ENCODE measurements around the gene UHRF1.

- TF ChIP-seq EZH2 (IDR thresholded peaks at IDR 0.05; ENCODE audit: insufficient read depth, poor library complexity, severe bottlenecking): no peak
- no peak for TF ChIP-seq EZH2phosphoT487 (IDR thresholded peaks at IDR 0.05; ENCODE audit: insufficient read depth, low read depth)
Measured at GRCh38 chr19:4962085-4962619, 52.9 kb downstream of the UHRF1 start.

Data from GM23248 (cell line).